ENCODE results near the gene PRG3.

- TF ChIP-seq POLR2AphosphoS5 (IDR thresholded peaks at IDR 0.05) (no peak), CTCF (IDR thresholded peaks at IDR 0.05) (no peak)
Measured at GRCh38 chr11:57397394-57397990, 16.5 kb upstream of the PRG3 start.

All from esophagus muscularis mucosa (tissue), 3 donors.